ENCODE data around the gene TPD52L2.

The TPD52L2 gene

GRCh38 chr20:63893999-63894357, 28.9 kb downstream of the TPD52L2 start:
- H3K36me3 ChIP-seq (ENCODE audit: insufficient read depth, low read length) = peaks cover 25% of the 10 kb centered on the region
- no peaks in the 10 kb centered on the region for H3K9me3 ChIP-seq (ENCODE audit: insufficient read depth, low read depth, low read length)
- WGBS = 38% methylated on average over 6 of the region's 6 CpGs
- no peak overlapping the region for H3K27ac ChIP-seq (ENCODE audit: low read depth, low read length)
- no peak overlapping the region for H3K9ac ChIP-seq (ENCODE audit: low read depth, low read length)
- no peaks in the 10 kb centered on the region for H3K27me3 ChIP-seq (ENCODE audit: insufficient read depth, low read length)
- H3K4me3 ChIP-seq (ENCODE audit: low read length) = peak overlapping the region; percentile 76
- H3K4me1 ChIP-seq (ENCODE audit: insufficient read depth, low read length) = peaks cover 10% of the 10 kb centered on the region; the same call in 1 of the 2 replicates

- H3K9me3 ChIP-seq (ENCODE audit: insufficient read depth, low read depth, low read length) = no peaks in the 10 kb centered on the region
- H3K36me3 ChIP-seq (ENCODE audit: insufficient read depth, low read length) = peaks cover 19% of the 10 kb centered on the region
- 2% methylated on average over 82 of the region's 82 CpGs for WGBS
- H3K27me3 ChIP-seq (ENCODE audit: insufficient read depth, low read length) = no peaks in the 10 kb centered on the region
- H3K4me3 ChIP-seq (ENCODE audit: low read length) = peak within 1 kb of the TSS; percentile 83
- no peak within 1 kb of the TSS for H3K27ac ChIP-seq (ENCODE audit: low read depth, low read length)
- peak within 1 kb of the TSS; percentile 72 for H3K9ac ChIP-seq (ENCODE audit: low read depth, low read length)
- H3K4me1 ChIP-seq (ENCODE audit: insufficient read depth, low read length) = peaks cover 10% of the 10 kb centered on the region; the same call in 1 of the 2 replicates
Observed at GRCh38 chr20:63894358-63895201, 29.5 kb downstream of the TPD52L2 start, which contains the start of gene DNAJC5. TSS of gene DNAJC5 (plus strand) at chr20:63895126. CDS start at chr20:63928346, 33,220 bp downstream.

GRCh38 chr20:63895202-63895951, 30.3 kb downstream of the TPD52L2 start:
- WGBS = under 1% methylated on average over 83 of the region's 87 CpGs
- H3K27ac ChIP-seq (ENCODE audit: low read depth, low read length) = no peak overlapping the region
- no peaks in the 10 kb centered on the region for H3K9me3 ChIP-seq (ENCODE audit: insufficient read depth, low read depth, low read length)

GRCh38 chr20:63895952-63896263, 30.8 kb downstream of the TPD52L2 start:
- Histone ChIP-seq H3K36me3 (ENCODE audit: insufficient read depth, low read length) (peaks cover 6% of the 10 kb centered on the region; the same call in 1 of the 2 replicates), H3K27me3 (ENCODE audit: insufficient read depth, low read length) (no peaks in the 10 kb centered on the region), H3K4me3 (ENCODE audit: low read length) (peak overlapping the region; percentile 83), H3K9ac (ENCODE audit: low read depth, low read length) (peak overlapping the region; percentile 72), H3K9me3 (ENCODE audit: insufficient read depth, low read depth, low read length) (no peaks in the 10 kb centered on the region), H3K27ac (ENCODE audit: low read depth, low read length) (no peak overlapping the region), H3K4me1 (ENCODE audit: insufficient read depth, low read length) (peaks cover 10% of the 10 kb centered on the region; the same call in 1 of the 2 replicates)
- 28% methylated on average over 5 of the region's 5 CpGs for WGBS

More at GRCh38 chr20:63895202-63895951, 30.3 kb downstream of the TPD52L2 start:
- H3K27me3 ChIP-seq (ENCODE audit: insufficient read depth, low read length) = no peaks in the 10 kb centered on the region
- peak overlapping the region; percentile 83 for H3K4me3 ChIP-seq (ENCODE audit: low read length)
- H3K9ac ChIP-seq (ENCODE audit: low read depth, low read length) = peak overlapping the region; percentile 72
- H3K36me3 ChIP-seq (ENCODE audit: insufficient read depth, low read length) = peaks cover 11% of the 10 kb centered on the region
- peaks cover 10% of the 10 kb centered on the region; the same call in 1 of the 2 replicates for H3K4me1 ChIP-seq (ENCODE audit: insufficient read depth, low read length)

- WGBS = 52% methylated on average over 17 of the region's 18 CpGs
- Histone ChIP-seq H3K9me3 (ENCODE audit: insufficient read depth, low read depth, low read length) (no peaks in the 10 kb centered on the region), H3K27ac (ENCODE audit: low read depth, low read length) (no peak overlapping the region; the same call in 1 of the 2 replicates), H3K9ac (ENCODE audit: low read depth, low read length) (peak overlapping the region; percentile 72; the same call in 1 of the 2 replicates), H3K4me3 (ENCODE audit: low read length) (peak overlapping the region; percentile 83), H3K36me3 (ENCODE audit: insufficient read depth, low read length) (peaks cover 7% of the 10 kb centered on the region; the same call in 1 of the 2 replicates), H3K27me3 (ENCODE audit: insufficient read depth, low read length) (no peaks in the 10 kb centered on the region), H3K4me1 (ENCODE audit: insufficient read depth, low read length) (peaks cover 10% of the 10 kb centered on the region; the same call in 1 of the 2 replicates)
Observed at GRCh38 chr20:63896264-63897105, 31.4 kb downstream of the TPD52L2 start.

- no peak overlapping the region for H3K4me3 ChIP-seq (ENCODE audit: low read length)
- H3K9me3 ChIP-seq (ENCODE audit: insufficient read depth, low read depth, low read length) = no peaks in the 10 kb centered on the region
- H3K9ac ChIP-seq (ENCODE audit: low read depth, low read length) = no peak overlapping the region
- 0 out of 2 replicates have a peak, but pooled peaks cover 6% of the 10 kb centered on the region for H3K36me3 ChIP-seq (ENCODE audit: insufficient read depth, low read length)
- H3K27me3 ChIP-seq (ENCODE audit: insufficient read depth, low read length) = no peaks in the 10 kb centered on the region
- H3K4me1 ChIP-seq (ENCODE audit: insufficient read depth, low read length) = peaks cover 10% of the 10 kb centered on the region; the same call in 1 of the 2 replicates
- 91% methylated on average over 6 of the region's 6 CpGs for WGBS
- no peak overlapping the region for H3K27ac ChIP-seq (ENCODE audit: low read depth, low read length)
Observed at GRCh38 chr20:63897978-63898561, 33.0 kb downstream of the TPD52L2 start.

GRCh38 chr20:63898882-63899558, 34.0 kb downstream of the TPD52L2 start:
- Histone ChIP-seq H3K4me3 (ENCODE audit: low read length) (no peak overlapping the region), H3K9me3 (ENCODE audit: insufficient read depth, low read depth, low read length) (no peaks in the 10 kb centered on the region), H3K36me3 (ENCODE audit: insufficient read depth, low read length) (0 out of 2 replicates have a peak, but pooled peaks cover 6% of the 10 kb centered on the region), H3K4me1 (ENCODE audit: insufficient read depth, low read length) (peaks cover 10% of the 10 kb centered on the region; the same call in 1 of the 2 replicates), H3K27me3 (ENCODE audit: insufficient read depth, low read length) (no peaks in the 10 kb centered on the region), H3K9ac (ENCODE audit: low read depth, low read length) (no peak overlapping the region), H3K27ac (ENCODE audit: low read depth, low read length) (no peak overlapping the region)
- 89% methylated on average over 10 of the region's 10 CpGs for WGBS

- H3K4me1 ChIP-seq (ENCODE audit: insufficient read depth, low read length) = peaks cover 10% of the 10 kb centered on the region; the same call in 1 of the 2 replicates
- no peak overlapping the region for H3K9ac ChIP-seq (ENCODE audit: low read depth, low read length)
- H3K27me3 ChIP-seq (ENCODE audit: insufficient read depth, low read length) = no peaks in the 10 kb centered on the region
- no peak overlapping the region for H3K27ac ChIP-seq (ENCODE audit: low read depth, low read length)
- H3K36me3 ChIP-seq (ENCODE audit: insufficient read depth, low read length) = 0 out of 2 replicates have a peak, but pooled peaks cover 6% of the 10 kb centered on the region
- H3K4me3 ChIP-seq (ENCODE audit: low read length) = no peak overlapping the region
- no peaks in the 10 kb centered on the region for H3K9me3 ChIP-seq (ENCODE audit: insufficient read depth, low read depth, low read length)
- WGBS = 94% methylated on average over 2 of the region's 3 CpGs
Observed at GRCh38 chr20:63900413-63900812, 35.3 kb downstream of the TPD52L2 start.

GRCh38 chr20:63903796-63904561, 38.9 kb downstream of the TPD52L2 start:
- H3K4me3 ChIP-seq (ENCODE audit: low read length) = no peak overlapping the region
- H3K9me3 ChIP-seq (ENCODE audit: insufficient read depth, low read depth, low read length) = no peaks in the 10 kb centered on the region
- WGBS = 92% methylated on average over 10 of the region's 11 CpGs
- H3K27ac ChIP-seq (ENCODE audit: low read depth, low read length) = no peak overlapping the region
- H3K36me3 ChIP-seq (ENCODE audit: insufficient read depth, low read length) = 0 out of 2 replicates have a peak, but pooled peaks cover 3% of the 10 kb centered on the region
- H3K9ac ChIP-seq (ENCODE audit: low read depth, low read length) = no peak overlapping the region
- no peaks in the 10 kb centered on the region for H3K4me1 ChIP-seq (ENCODE audit: insufficient read depth, low read length)
- H3K27me3 ChIP-seq (ENCODE audit: insufficient read depth, low read length) = no peaks in the 10 kb centered on the region

Data from HUES64 (cell line).